ENCODE data around the gene HEYL.

- TF ChIP-seq, protein P1, sequence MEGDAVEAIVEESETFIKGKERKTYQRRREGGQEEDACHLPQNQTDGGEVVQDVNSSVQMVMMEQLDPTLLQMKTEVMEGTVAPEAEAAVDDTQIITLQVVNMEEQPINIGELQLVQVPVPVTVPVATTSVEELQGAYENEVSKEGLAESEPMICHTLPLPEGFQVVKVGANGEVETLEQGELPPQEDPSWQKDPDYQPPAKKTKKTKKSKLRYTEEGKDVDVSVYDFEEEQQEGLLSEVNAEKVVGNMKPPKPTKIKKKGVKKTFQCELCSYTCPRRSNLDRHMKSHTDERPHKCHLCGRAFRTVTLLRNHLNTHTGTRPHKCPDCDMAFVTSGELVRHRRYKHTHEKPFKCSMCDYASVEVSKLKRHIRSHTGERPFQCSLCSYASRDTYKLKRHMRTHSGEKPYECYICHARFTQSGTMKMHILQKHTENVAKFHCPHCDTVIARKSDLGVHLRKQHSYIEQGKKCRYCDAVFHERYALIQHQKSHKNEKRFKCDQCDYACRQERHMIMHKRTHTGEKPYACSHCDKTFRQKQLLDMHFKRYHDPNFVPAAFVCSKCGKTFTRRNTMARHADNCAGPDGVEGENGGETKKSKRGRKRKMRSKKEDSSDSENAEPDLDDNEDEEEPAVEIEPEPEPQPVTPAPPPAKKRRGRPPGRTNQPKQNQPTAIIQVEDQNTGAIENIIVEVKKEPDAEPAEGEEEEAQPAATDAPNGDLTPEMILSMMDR (conservative IDR thresholded peaks at IDR 0.05; ENCODE audit: low read length): no peak
- TF ChIP-seq EZH2phosphoT487 (IDR thresholded peaks at IDR 0.05; ENCODE audit: borderline replicate concordance): no peak
These were observed 7.8 kb downstream of the HEYL start for GRCh38 chr1:39631361-39632322.
